Caco-2 (cell line): ENCODE results near the gene CD70. TPM values are rescaled to one million over a fixed set of nuclear protein-coding genes. Genes with fewer than 3 reads are reported as not detected.

Experiments used
- BruUV-seq: library from RNA; stranded (reverse); fragments of 400-500 nt; replicated peaks from 2 replicates; lab custom pipeline; 2021; lab: Mats Ljungman, UMichigan
- CTCF ChIA-PET: fragments of 300-600 bp; sonication (Branson Sonifier 250); formaldehyde crosslinking; loops from one replicate; lab custom pipeline; 2022; ENCODE audit warnings: antibody characterized with exemption; lab: Charles Lee
- POLR2A ChIA-PET: fragments of 300-600 bp; sonication (Branson Sonifier 250); formaldehyde crosslinking; loops from one replicate; lab custom pipeline; 2022; ENCODE audit warnings: antibody characterized with exemption; lab: Charles Lee
- DNase-seq, 2 experiments: peaks; one replicate each; pipeline versions ENCODE4 v3.0.0 to v3.0.0-alpha.2; 2020 to 2022
- H3K27me3 ChIP-seq: replicated peaks from 2 replicates; pipeline ENCODE4 v1.6.0; 2011; ENCODE audit warnings: low read length; ENCODE audit not compliant: control insufficient read depth, insufficient read depth
- H3K36me3 ChIP-seq: 2 replicates; pipeline ENCODE4 v1.5.1; 2011; ENCODE audit warnings: low read length; ENCODE audit not compliant: control insufficient read depth, insufficient read depth
- H3K4me1 ChIP-seq: fragments of 250-450 bp; sonication (Bioruptor Pico); 2 replicates; pipeline ENCODE4 v1.5.1; 2020; ENCODE audit warnings: mild to moderate bottlenecking
- H3K4me3 ChIP-seq: 2 replicates; pipeline ENCODE4 v1.5.1; 2011; ENCODE audit warnings: low read depth, mild to moderate bottlenecking, control low read depth, low read length
- H3K9me3 ChIP-seq: fragments of 250-450 bp; sonication (Bioruptor Pico); 2 replicates; pipeline ENCODE4 v1.5.1; 2020; ENCODE audit warnings: mild to moderate bottlenecking, moderate library complexity
- H3K27ac Mint-ChIP-seq: one replicate; pipeline ENCODE4 v1.8.0; 2022; ENCODE audit warnings: mixed read lengths; ENCODE audit not compliant: unreplicated experiment
- H3K27me3 Mint-ChIP-seq: one replicate; pipeline ENCODE4 v1.8.0; 2022; ENCODE audit warnings: mixed read lengths; ENCODE audit not compliant: insufficient read depth, unreplicated experiment
- H3K36me3 Mint-ChIP-seq: one replicate; pipeline ENCODE4 v1.8.0; 2022; ENCODE audit warnings: mild to moderate bottlenecking, mixed read lengths; ENCODE audit not compliant: insufficient read depth, unreplicated experiment
- H3K4me1 Mint-ChIP-seq: one replicate; pipeline ENCODE4 v1.8.0; 2022; ENCODE audit warnings: low read depth, mixed read lengths; ENCODE audit not compliant: unreplicated experiment
- H3K4me3 Mint-ChIP-seq: one replicate; pipeline ENCODE4 v1.8.0; 2022; ENCODE audit warnings: mild to moderate bottlenecking, moderate library complexity, mixed read lengths; ENCODE audit not compliant: unreplicated experiment
- H3K9me3 Mint-ChIP-seq: one replicate; pipeline ENCODE4 v1.8.0; 2022; ENCODE audit warnings: mixed read lengths; ENCODE audit not compliant: unreplicated experiment
- intact Hi-C: fragments of 100-400 bp; cut with micrococcal nuclease; formaldehyde crosslinking; loops from one replicate; pipeline ENCODE4 v1.10.0; 2022; ENCODE audit not compliant: unreplicated experiment
- total RNA-seq: library from RNA; stranded (reverse); gene quantifications from 2 replicates; pipeline ENCODE4 v1.2.3, GENCODE V29; 2022
- TF ChIP-seq, protein P1 (sequence below), 2 experiments: fragments of 200-600 bp in 1 of 2; IDR thresholded peaks; 1 replicate in 1 of 2; 2 replicates in 1 of 2; pipeline versions ENCODE4 v1.5.1 to v1.8.0; 2011 to 2022; ENCODE audit warnings: antibody characterized with exemption in 1 of 2, control low read depth in 1 of 2, inconsistent platforms in 1 of 2, low read depth in 1 of 2, low read length in 1 of 2, mild to moderate bottlenecking in 1 of 2, moderate library complexity in 1 of 2; ENCODE audit not compliant: insufficient read depth in 1 of 2, severe bottlenecking in 1 of 2, unreplicated experiment in 1 of 2

The CD70 gene
- total RNA-seq, 1 experiment from 2014 or later = not detected

DNA sequence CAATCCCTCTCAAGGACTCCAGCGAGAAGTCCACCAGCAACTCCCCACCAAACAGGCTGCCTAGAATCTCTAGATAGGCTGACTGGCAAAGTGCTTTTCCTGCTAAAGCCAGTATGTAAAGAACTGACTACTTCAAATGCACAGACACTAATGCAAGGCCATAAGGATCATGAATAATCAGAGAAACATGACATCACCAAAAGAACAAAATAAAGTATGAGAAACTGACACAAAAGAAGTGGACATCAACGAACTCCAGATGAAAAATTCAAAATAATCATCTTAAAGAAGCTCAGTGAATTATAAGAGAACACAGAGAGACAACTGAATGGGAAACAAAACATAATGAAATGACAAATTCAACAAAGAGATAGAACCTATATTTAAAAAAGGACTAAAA is 26.4 kb upstream of the CD70 start:
- Histone ChIP-seq H3K4me1 (no peaks in the 10 kb centered on the region), H3K36me3 (no peaks in the 10 kb centered on the region), H3K9me3 (peaks cover 10% of the 10 kb centered on the region), H3K4me3 (no peak overlapping the region), H3K27me3 (no peaks in the 10 kb centered on the region)
- no TSS peak for BruUV-seq
- CTCF ChIA-PET = no interaction called here
- Mint-ChIP-seq H3K9me3 (peaks cover 59% of the 10 kb centered on the region), H3K27ac (no peak overlapping the region), H3K36me3 (no peaks in the 10 kb centered on the region), H3K27me3 (peaks cover 13% of the 10 kb centered on the region), H3K4me3 (no peak overlapping the region), H3K4me1 (no peaks in the 10 kb centered on the region)
- intact Hi-C loops = no loop called here
- TF ChIP-seq, protein P1, sequence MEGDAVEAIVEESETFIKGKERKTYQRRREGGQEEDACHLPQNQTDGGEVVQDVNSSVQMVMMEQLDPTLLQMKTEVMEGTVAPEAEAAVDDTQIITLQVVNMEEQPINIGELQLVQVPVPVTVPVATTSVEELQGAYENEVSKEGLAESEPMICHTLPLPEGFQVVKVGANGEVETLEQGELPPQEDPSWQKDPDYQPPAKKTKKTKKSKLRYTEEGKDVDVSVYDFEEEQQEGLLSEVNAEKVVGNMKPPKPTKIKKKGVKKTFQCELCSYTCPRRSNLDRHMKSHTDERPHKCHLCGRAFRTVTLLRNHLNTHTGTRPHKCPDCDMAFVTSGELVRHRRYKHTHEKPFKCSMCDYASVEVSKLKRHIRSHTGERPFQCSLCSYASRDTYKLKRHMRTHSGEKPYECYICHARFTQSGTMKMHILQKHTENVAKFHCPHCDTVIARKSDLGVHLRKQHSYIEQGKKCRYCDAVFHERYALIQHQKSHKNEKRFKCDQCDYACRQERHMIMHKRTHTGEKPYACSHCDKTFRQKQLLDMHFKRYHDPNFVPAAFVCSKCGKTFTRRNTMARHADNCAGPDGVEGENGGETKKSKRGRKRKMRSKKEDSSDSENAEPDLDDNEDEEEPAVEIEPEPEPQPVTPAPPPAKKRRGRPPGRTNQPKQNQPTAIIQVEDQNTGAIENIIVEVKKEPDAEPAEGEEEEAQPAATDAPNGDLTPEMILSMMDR (IDR thresholded peaks at IDR 0.05; ENCODE audit: insufficient read depth in 1 of 2, low read depth in 1 of 2, low read length in 1 of 2, severe bottlenecking in 1 of 2, unreplicated experiment in 1 of 2) = no peak
- DNase-seq = no peak
- POLR2A ChIA-PET = no interaction called here

DNA sequence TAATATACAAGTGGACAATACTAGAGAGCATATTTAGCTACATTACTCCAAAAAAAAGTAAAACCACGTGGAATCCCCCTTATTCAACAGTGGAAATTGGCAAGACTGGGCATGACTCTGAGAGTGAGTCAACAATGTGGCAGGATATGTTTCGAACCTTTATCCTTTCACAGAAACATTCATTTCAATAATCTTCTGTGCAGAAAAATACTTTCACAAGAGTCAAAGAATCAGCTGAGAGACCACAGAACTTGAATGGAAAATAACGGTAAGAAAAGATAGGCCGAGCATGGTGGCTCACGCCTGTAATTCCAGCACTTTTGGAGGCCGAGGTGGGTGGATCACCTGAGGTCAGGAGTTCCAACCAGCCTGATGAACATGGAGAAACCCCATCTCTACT is 25.1 kb upstream of the CD70 start:
- intact Hi-C loops = no loop called here
- Mint-ChIP-seq H3K36me3 (no peaks in the 10 kb centered on the region), H3K27me3 (peaks cover 15% of the 10 kb centered on the region), H3K4me3 (no peak overlapping the region), H3K27ac (no peak overlapping the region), H3K4me1 (no peaks in the 10 kb centered on the region), H3K9me3 (peaks cover 52% of the 10 kb centered on the region)
- POLR2A ChIA-PET = no interaction called here
- TF ChIP-seq, protein P1 (IDR thresholded peaks at IDR 0.05; ENCODE audit: insufficient read depth in 1 of 2, low read depth in 1 of 2, low read length in 1 of 2, severe bottlenecking in 1 of 2, unreplicated experiment in 1 of 2) = no peak
- H3K4me3 ChIP-seq = no peak overlapping the region
- H3K9me3 ChIP-seq = peaks cover 3% of the 10 kb centered on the region
- H3K36me3 ChIP-seq = no peaks in the 10 kb centered on the region
- CTCF ChIA-PET = interaction anchor here (0.6 kb wide), 1 partner anchor 18 kb away, joined by 3 read pairs; no protein-coding TSS in a partner anchor
- no peak for DNase-seq
- no peaks in the 10 kb centered on the region for H3K4me1 ChIP-seq
- no peaks in the 10 kb centered on the region for H3K27me3 ChIP-seq
- no TSS peak for BruUV-seq

DNA sequence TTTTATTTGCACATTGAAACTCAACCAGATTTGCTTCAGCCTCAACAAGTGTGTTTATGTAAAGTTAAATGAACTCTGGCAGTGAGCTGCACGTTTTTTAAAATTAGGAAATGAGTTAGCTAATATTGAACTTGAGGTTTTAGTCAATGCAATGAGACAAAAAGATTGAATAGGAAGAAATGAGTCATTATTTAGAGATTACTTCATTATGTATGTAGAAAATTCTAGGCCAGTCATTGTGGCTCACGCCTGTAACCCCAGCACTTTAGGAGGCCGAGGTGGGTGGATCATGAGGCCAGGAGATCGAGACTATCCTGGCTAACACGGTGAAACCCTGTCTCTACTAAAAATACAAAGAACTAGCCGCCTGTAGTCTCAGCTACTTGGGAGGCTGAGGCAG is 22.8 kb upstream of the CD70 start:
- no peak overlapping the region for H3K4me3 ChIP-seq
- peaks cover 16% of the 10 kb centered on the region for H3K27me3 Mint-ChIP-seq
- POLR2A ChIA-PET = no interaction called here

More for the DNA sequence above, 22.8 kb upstream of the CD70 start:
- DNase-seq = no peak
- H3K4me1 Mint-ChIP-seq = no peaks in the 10 kb centered on the region
- intact Hi-C loops = no loop called here
- no TSS peak for BruUV-seq
- H3K9me3 Mint-ChIP-seq = peaks cover 30% of the 10 kb centered on the region
- TF ChIP-seq, protein P1 (IDR thresholded peaks at IDR 0.05; ENCODE audit: insufficient read depth in 1 of 2, low read depth in 1 of 2, low read length in 1 of 2, severe bottlenecking in 1 of 2, unreplicated experiment in 1 of 2) = no peak
- H3K36me3 Mint-ChIP-seq = no peaks in the 10 kb centered on the region
- H3K27me3 ChIP-seq = no peaks in the 10 kb centered on the region
- no peaks in the 10 kb centered on the region for H3K9me3 ChIP-seq
- H3K4me1 ChIP-seq = no peaks in the 10 kb centered on the region
- CTCF ChIA-PET = no interaction called here
- no peaks in the 10 kb centered on the region for H3K36me3 ChIP-seq
- H3K4me3 Mint-ChIP-seq = no peak overlapping the region
- H3K27ac Mint-ChIP-seq = no peak overlapping the region
